Liver (tissue), 3 donors: ENCODE measurements around the gene MRS2.
A peak's percentile ranks its signal among the peaks of the same experiment; 100 is the strongest.

Source experiments
- FOXA2 ChIP-seq: IDR thresholded peaks from 2 replicates; pipeline ENCODE4 v1.6.1; 2016; ENCODE audit warnings: antibody characterized with exemption
- GABPA ChIP-seq, 2 donors: IDR thresholded peaks in 1 of 2; conservative IDR thresholded peaks in 1 of 2; 2 replicates each; pipeline ENCODE4 v1.6.1; 2016; ENCODE audit warnings: antibody characterized with exemption in 2 of 2, mild to moderate bottlenecking in 1 of 2, moderate library complexity in 1 of 2
- HNF4A ChIP-seq, 2 donors: conservative IDR thresholded peaks; 2 replicates each; pipeline ENCODE4 v1.6.1; 2016; ENCODE audit warnings: antibody characterized with exemption in 2 of 2, mild to moderate bottlenecking in 2 of 2
- JUND ChIP-seq, 2 donors: IDR thresholded peaks; 2 replicates each; pipeline ENCODE4 v1.6.1; 2016; ENCODE audit warnings: antibody characterized with exemption in 2 of 2
- RAD21 ChIP-seq, 2 donors: IDR thresholded peaks; 2 replicates each; pipeline ENCODE4 v1.6.1; 2016; ENCODE audit warnings: antibody characterized with exemption in 2 of 2, mild to moderate bottlenecking in 2 of 2
- RXRA ChIP-seq, 2 donors: IDR thresholded peaks; 2 replicates each; pipeline ENCODE4 v1.6.1; 2017 to 2018; ENCODE audit warnings: antibody characterized with exemption in 2 of 2, mild to moderate bottlenecking in 1 of 2
- TAF1 ChIP-seq: conservative IDR thresholded peaks from 2 replicates; pipeline ENCODE4 v1.6.1; 2016; ENCODE audit warnings: antibody characterized with exemption, mild to moderate bottlenecking
- YY1 ChIP-seq: IDR thresholded peaks from 2 replicates; pipeline ENCODE4 v1.6.1; 2016; ENCODE audit warnings: antibody characterized with exemption, mild to moderate bottlenecking
- TF ChIP-seq, protein P1 (sequence below): fragments of 150-350 bp; IDR thresholded peaks from 2 replicates; pipeline ENCODE4 v1.5.1; 2017; ENCODE audit warnings: improper control_type of control experiment, low read depth, low read length; ENCODE audit not compliant: missing input control
- TF ChIP-seq, protein P2 (sequence below): IDR thresholded peaks from 2 replicates; pipeline ENCODE4 v1.6.1; 2016; ENCODE audit warnings: antibody characterized with exemption, mild to moderate bottlenecking
- TF ChIP-seq, protein P3 (sequence below): IDR thresholded peaks from 2 replicates; pipeline ENCODE4 v1.6.1; 2016; ENCODE audit warnings: antibody characterized with exemption
- TF ChIP-seq, protein P4 (sequence below): IDR thresholded peaks from 2 replicates; pipeline ENCODE4 v1.6.1; 2016; ENCODE audit warnings: antibody characterized with exemption
- donor health status: healthy.
- donor health status: healthy.

DNA sequence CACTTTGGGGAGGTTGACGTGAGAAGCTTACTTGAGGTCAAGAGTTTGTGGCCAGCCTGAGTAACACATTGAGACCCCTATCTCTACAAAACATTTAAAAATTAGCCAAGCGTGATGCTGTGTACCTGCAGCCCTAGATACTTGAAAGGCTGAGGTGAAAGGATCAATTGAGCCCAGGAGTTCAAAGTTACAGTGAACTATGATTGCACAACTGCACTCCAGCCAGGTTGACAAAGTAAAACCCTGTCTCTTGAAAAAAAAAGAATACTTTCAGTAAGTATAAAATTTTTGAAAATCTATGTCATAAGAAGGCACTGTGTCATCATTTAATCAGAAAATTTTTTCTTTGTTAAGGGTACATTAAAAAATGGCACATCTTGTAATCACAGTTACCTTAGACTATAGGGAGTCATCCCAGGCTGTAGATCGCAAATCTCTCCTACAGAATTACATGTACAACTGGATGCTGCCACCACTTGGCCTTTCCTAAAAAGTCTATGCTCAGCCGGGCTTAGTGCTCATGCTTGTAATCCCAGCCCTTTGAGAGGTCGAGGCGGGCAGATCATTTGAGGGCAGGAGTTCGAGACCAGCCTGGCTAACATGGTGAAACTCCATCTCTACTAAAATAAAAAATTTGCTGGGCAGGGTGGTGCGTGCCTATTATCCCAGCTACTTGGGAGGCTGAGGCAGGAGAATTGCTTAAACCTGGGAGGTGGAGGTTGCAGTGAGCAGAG, 17.0 kb upstream of the MRS2 start:
- TF ChIP-seq TAF1 (no peak), JUND (IDR thresholded peaks at IDR 0.05) (no peak), FOXA2 (no peak), YY1 (no peak), RAD21 (IDR thresholded peaks at IDR 0.05) (no peak), RXRA (IDR thresholded peaks at IDR 0.05) (peak; percentile 78 to 90), HNF4A (conservative IDR thresholded peaks at IDR 0.05) (peak; percentile 75 to 81), GABPA (IDR thresholded peaks at IDR 0.05 in 1 of 2, conservative IDR thresholded peaks at IDR 0.05 in 1 of 2) (no peak)
- TF ChIP-seq, protein P1, sequence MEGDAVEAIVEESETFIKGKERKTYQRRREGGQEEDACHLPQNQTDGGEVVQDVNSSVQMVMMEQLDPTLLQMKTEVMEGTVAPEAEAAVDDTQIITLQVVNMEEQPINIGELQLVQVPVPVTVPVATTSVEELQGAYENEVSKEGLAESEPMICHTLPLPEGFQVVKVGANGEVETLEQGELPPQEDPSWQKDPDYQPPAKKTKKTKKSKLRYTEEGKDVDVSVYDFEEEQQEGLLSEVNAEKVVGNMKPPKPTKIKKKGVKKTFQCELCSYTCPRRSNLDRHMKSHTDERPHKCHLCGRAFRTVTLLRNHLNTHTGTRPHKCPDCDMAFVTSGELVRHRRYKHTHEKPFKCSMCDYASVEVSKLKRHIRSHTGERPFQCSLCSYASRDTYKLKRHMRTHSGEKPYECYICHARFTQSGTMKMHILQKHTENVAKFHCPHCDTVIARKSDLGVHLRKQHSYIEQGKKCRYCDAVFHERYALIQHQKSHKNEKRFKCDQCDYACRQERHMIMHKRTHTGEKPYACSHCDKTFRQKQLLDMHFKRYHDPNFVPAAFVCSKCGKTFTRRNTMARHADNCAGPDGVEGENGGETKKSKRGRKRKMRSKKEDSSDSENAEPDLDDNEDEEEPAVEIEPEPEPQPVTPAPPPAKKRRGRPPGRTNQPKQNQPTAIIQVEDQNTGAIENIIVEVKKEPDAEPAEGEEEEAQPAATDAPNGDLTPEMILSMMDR = no peak
- TF ChIP-seq, protein P2, sequence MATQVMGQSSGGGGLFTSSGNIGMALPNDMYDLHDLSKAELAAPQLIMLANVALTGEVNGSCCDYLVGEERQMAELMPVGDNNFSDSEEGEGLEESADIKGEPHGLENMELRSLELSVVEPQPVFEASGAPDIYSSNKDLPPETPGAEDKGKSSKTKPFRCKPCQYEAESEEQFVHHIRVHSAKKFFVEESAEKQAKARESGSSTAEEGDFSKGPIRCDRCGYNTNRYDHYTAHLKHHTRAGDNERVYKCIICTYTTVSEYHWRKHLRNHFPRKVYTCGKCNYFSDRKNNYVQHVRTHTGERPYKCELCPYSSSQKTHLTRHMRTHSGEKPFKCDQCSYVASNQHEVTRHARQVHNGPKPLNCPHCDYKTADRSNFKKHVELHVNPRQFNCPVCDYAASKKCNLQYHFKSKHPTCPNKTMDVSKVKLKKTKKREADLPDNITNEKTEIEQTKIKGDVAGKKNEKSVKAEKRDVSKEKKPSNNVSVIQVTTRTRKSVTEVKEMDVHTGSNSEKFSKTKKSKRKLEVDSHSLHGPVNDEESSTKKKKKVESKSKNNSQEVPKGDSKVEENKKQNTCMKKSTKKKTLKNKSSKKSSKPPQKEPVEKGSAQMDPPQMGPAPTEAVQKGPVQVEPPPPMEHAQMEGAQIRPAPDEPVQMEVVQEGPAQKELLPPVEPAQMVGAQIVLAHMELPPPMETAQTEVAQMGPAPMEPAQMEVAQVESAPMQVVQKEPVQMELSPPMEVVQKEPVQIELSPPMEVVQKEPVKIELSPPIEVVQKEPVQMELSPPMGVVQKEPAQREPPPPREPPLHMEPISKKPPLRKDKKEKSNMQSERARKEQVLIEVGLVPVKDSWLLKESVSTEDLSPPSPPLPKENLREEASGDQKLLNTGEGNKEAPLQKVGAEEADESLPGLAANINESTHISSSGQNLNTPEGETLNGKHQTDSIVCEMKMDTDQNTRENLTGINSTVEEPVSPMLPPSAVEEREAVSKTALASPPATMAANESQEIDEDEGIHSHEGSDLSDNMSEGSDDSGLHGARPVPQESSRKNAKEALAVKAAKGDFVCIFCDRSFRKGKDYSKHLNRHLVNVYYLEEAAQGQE = no peak
- TF ChIP-seq, protein P3, sequence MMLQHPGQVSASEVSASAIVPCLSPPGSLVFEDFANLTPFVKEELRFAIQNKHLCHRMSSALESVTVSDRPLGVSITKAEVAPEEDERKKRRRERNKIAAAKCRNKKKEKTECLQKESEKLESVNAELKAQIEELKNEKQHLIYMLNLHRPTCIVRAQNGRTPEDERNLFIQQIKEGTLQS = no peak
- TF ChIP-seq, protein P4, sequence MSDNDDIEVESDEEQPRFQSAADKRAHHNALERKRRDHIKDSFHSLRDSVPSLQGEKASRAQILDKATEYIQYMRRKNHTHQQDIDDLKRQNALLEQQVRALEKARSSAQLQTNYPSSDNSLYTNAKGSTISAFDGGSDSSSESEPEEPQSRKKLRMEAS = no peak
